ENCODE measurements around the gene AP2A2.

The AP2A2 gene

GRCh38 chr11:1030086-1030485, 104.4 kb downstream of the AP2A2 start:
- DNase-seq (ENCODE audit: low read depth): no peak

- no peak for DNase-seq (ENCODE audit: low read depth)
Measured at GRCh38 chr11:1030556-1030955, 104.9 kb downstream of the AP2A2 start.

- DNase-seq (ENCODE audit: low read depth): no peak
Measured at GRCh38 chr11:1031121-1031899, 105.6 kb downstream of the AP2A2 start.

DNA sequence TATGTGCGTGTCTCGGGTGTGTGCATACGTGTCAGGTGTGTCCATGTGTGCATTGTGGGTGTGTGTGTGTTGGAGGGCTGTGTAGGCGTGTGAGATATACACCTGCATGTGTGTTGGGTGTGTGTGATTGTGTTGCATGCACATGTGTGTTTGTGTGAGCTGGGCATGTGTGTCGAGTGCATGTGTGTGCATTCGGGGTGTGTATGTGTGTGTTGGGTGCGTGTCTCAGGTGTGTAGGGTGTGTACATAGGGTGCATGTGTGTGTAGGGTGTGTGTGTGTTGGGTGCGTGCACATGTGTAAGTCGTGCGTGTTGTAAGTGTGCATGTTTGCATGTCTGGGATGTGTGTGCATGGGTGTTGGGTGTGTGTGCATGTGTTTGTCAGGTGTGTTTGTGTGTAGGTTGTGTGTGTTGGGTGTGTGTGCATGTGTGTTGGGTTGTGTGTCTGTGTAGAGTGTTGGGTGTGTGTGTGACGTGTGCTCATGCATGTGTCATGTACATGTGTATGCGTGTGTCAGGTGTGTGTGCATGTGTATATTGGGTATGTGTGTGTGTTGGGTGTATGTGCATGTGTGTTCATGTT, 106.7 kb downstream of the AP2A2 start:
- no peak for DNase-seq (ENCODE audit: low read depth)

- no peak for DNase-seq (ENCODE audit: low read depth)
Measured at GRCh38 chr11:1033016-1033798, 107.5 kb downstream of the AP2A2 start.

GRCh38 chr11:1034001-1034400, 108.3 kb downstream of the AP2A2 start:
- DNase-seq (ENCODE audit: low read depth): no peak

DNA sequence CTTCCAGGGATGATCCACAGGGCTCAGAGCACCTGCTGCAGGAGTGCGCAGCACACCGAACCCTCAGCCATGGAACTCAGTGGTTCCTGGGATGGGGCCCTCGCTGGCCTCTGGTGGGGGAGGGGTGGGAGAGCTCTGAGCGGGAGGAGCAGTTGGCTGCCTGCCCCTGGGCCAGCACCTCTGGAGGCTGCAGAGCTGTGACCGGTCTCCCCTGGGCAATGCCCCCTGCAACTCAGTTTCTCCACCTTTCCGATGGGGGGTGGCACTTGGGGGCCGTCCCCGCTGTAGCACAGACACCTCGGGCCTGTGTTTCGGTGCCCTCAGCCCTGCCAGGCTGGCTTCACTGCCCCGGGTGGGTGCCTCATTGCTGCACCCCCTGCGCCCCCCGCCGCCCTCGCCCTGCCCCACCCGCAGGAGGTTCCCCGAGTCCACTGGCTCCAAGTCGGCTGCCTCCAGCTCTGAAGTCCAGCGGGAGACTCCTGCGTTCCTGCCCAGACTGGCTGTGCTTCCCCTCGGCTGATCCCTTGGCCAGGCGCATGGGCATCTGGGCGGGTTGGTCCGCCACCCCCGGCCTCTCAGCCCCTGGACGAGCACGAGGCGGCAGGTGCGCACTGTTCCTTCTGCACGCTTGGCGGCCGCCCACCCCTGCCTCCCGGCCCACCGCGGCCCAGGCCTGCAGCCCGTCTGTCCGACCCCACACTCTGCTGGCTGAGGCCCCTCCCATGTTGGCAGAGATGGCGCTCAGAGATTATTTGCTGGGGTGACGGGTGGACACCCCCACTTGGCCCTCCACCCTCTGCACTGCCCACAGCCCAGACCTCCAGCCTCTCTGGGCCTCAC, 109.0 kb downstream of the AP2A2 start:
- no peak for DNase-seq (ENCODE audit: low read depth)

DNA sequence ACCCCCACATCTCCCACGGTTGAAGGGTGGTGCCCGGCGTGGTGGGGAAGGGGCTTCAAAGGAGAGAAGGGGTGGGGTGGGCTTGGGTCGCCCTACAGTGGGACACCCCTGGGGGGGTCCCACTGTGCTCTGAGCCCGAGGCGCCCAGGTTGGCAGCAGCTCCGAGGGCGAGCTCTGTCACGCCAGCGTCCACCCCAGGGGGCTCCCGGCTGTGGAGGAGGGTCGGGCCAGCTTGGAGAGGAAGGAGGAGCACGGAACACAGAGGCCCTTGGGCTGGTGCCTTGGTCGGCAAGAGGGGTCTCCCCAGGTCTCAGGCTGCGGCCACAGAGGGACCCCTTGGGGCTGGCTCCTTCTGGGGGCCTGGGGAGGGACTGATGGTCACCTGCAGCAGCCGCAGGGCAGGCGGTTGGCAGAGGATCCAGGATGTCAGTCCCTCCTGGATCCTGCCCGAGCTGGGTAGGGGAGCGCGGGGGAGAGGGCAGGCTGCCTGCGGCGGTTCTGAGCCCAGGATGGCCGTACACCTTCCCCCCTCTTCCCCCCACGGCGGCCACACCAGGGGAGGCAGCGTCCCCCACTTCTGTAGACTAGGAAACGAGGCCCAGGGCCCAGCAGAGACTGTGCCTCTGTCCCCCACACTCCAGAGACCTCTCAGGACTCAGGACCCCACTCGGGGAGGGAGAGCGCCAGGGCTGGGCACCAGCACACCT, 110.1 kb downstream of the AP2A2 start:
- no peak for DNase-seq (ENCODE audit: low read depth)

DNA sequence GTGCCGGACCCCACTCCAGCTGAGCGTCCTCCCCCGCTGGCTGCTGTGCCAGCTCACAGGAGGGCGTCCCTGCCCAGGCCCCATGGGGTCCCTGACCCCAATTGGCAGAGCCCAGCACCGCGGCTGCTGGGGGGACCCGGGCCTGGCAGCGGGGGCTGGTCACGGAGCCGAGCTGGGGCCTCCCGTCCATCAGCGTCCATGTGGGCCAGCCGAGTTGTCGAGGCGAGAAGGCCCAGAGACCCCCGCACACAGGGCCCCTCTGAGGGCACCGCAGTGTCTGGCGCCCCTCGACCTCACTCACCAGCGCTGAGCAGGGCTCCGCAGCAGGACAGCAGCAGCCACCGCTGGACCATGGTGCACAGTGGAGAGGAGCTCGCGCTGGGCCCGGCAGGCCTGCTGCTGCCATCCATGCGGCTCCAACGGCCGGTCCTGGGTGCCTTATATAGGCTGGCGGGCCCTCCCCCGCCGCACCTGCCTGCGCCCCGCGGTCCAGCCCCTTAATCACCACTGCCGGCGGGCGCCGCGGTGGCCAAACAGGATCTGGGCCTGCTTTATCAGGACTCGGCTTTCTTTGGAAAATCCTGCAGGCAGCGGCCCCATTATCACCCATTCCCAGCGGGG, 110.7 kb downstream of the AP2A2 start, which contains the start of gene MUC6:
Gene MUC6, minus strand, starts transcription at position 416 of the 621 bp plus-strand sequence. Its CDS starts 63 bp downstream, at position 353.
- no peak for DNase-seq (ENCODE audit: low read depth)

DNA sequence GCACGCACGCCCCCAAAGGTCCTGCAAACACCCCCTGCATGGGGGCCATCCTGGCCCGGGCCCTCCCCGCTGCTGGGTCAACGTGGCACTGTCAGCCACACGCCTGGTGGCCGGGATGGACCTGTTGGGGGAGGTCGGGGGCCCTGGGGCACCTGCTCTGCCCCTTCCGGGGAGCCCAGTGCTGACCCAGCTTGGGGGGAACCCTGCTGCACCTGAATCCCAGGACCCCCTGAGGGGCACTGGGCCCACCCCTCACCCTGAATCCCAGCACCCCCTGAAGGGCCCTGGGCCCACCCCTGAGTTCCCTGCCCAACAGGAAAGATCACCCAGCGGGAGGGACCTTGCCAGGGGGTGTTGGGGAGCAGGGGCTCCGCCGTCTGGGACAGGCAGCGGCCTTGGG, 111.3 kb downstream of the AP2A2 start:
- DNase-seq (ENCODE audit: low read depth): no peak

- DNase-seq (ENCODE audit: low read depth): no peak
Measured at GRCh38 chr11:1037506-1038055, 111.9 kb downstream of the AP2A2 start.

- no peak for DNase-seq (ENCODE audit: low read depth)
Measured at GRCh38 chr11:1038361-1038760, 112.7 kb downstream of the AP2A2 start.

DNA sequence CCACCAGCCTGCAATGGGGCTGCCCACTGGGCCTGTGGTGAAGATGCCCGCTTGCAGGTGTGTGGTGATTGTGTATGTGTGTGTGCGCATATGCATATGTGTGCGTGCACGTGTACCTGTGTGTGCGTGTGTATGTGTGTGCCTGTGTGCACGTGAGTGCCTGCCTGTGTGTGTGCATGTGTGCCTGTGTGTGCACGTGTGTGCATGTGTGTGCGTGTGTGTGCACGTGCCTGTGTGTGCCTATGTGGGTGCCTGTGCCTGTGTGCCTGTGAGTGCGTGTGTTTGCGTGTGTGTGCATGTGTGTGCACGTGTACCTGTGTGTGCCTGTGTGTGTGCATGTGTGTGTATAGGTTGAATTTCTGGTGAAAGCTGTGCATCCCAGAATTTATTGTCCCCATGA, 113.3 kb downstream of the AP2A2 start:
- no peak for DNase-seq (ENCODE audit: low read depth)

DNA sequence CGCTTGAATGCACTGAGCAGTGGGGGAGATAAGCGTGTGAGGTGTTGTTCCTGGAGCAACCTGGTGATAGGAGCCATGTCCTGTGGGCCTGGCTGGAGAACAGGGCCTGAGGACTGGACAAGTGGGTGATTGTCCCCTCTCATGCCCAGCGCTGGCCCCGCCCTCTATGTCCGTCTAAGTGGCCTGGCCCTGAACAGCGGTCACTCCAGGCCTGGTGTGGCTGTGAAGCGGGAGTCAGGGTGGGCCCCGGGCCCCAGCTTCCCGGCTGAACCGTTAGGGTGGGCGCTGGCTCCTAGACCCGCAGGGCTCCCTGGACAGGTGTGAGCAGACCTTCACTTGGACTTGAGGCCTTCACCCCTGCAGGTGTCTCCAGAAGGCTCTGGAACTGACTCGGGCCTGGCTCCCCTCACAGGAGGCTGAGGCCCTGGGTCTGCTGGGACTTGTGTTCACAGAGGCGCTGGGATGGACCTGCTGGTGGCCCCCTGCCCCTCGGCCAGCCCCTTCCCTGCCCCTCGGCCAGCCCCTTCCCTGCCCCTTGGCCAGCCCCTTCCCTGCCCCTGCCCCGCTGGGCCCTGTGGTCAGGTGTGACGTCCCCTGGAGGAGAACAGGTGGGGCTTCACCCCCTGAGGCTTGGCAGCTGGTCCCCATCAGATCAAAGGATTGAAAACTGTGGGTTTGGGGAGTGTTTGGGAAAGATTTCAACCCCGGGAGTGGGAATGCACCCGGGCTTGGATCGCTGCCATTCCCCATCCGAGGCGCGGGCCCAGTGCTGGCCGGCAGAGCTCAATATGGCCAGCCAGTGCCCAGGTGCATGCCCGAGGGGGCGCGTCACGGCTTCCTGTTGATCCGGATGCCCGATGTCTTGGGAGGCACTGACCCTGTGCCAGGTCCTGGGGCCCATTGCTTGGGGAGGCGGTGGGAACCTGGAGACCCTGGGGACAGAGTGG, 114.1 kb downstream of the AP2A2 start:
- DNase-seq (ENCODE audit: low read depth): no peak

DNA sequence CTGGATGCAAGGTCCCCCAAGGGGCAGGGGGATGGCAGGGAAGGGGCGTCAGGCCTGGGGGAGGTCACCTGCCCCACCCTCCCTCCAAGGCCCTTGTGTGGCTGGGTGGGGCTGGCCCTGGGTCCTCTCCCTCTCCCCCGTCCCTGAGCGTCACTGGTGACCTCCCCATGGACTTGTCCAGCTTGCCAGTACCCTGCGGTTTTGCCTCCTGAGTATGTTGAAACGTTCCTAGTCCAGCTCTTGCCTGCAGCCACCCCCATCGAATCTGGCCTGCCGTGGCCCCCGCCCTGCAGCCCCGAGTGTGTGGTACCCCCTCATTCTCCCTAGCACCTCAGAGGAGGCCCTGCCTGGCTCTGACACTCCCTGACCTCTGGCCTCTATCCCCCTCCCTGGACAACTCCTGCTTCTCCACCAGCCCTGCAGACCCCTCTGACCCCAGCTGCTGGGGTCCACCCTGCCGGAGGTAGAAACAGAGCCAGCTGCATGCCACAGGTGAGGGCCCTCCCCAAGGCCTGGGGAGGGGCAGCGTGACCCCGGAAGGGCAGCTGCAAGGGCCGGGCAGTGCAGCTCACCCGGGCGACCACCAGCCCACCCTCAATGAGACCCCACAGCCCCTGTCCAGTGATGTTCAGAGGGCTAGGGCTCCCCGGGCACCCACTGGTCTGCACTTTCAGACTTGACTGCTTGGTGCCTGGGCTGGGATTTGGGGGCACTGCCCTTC, 114.9 kb downstream of the AP2A2 start:
- no peak for DNase-seq (ENCODE audit: low read depth)

DNA sequence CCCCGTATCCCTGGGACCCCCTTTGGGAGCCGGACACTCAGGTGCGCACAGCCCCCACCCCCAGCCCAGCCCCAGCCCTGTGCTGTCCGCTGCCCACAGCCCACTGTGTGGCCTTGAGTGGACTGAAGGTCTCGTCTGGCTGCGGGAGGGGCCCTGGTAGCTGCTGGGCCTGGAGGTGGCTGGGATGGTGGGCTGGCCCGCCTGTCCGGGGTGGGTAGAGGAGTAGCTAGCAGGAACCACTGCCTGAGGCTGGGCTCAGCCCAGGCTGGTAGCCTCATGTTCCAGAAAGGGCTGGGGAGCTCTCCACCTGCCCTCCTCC, 115.4 kb downstream of the AP2A2 start:
- no peak for DNase-seq (ENCODE audit: low read depth)

- DNase-seq (ENCODE audit: low read depth): no peak
Measured at GRCh38 chr11:1041471-1041870, 115.8 kb downstream of the AP2A2 start.

GRCh38 chr11:1041936-1042608, 116.4 kb downstream of the AP2A2 start:
- no peak for DNase-seq (ENCODE audit: low read depth)

Measured in activated T-cell treated with anti-CD3 and anti-CD28 coated beads for 24 hours (primary cell).